Naive thymus-derived CD4-positive, alpha-beta T cell (primary cell): ENCODE measurements around the gene DLGAP5. TPM values are rescaled to one million over a fixed set of nuclear protein-coding genes. Genes with fewer than 3 reads are reported as not detected.

ENCODE experiments used
- ATAC-seq: fragments of 150-1000 bp; cut with Tn5 transposase; 2 replicates; pipeline ENCODE4 v1.10.0; 2021; ENCODE audit warnings: mild to moderate bottlenecking, moderate library complexity
- CTCF ChIA-PET: fragments of 350-600 bp; sonication (Branson Sonifier 250); formaldehyde crosslinking; loops from one replicate; lab custom pipeline; 2021; ENCODE audit warnings: antibody characterized with exemption; lab: Charles Lee
- POLR2A ChIA-PET: fragments of 350-600 bp; sonication (Branson Sonifier 250); formaldehyde crosslinking; loops from one replicate; lab custom pipeline; 2021; ENCODE audit warnings: antibody characterized with exemption, inconsistent platforms; lab: Charles Lee
- DNase-seq, 9 donors: peaks; one replicate each; pipeline versions ENCODE4 v3.0.0 to v3.0.0-alpha.2; 2020 to 2022; ENCODE audit warnings: mixed read lengths in 1 of 9
- H3K27ac ChIP-seq: one replicate; pipeline ENCODE4 v1.7.0; 2013; ENCODE audit warnings: mild to moderate bottlenecking, low read depth, low read length, moderate library complexity
- H3K27me3 ChIP-seq, 2 donors: one replicate each; pipeline ENCODE4 v1.7.0; 2013; ENCODE audit warnings: low read length in 2 of 2, mild to moderate bottlenecking in 2 of 2, moderate library complexity in 2 of 2; ENCODE audit not compliant: control insufficient read depth in 2 of 2, insufficient read depth in 2 of 2
- H3K36me3 ChIP-seq, 3 experiments: 1 replicate in 2 of 3; 2 replicates in 1 of 3; pipeline ENCODE4 v1.7.0; 2013; ENCODE audit warnings: low read length in 3 of 3, mild to moderate bottlenecking in 3 of 3, moderate library complexity in 1 of 3; ENCODE audit not compliant: insufficient read depth in 3 of 3, control insufficient read depth in 2 of 3
- H3K4me1 ChIP-seq, 2 donors: one replicate each; pipeline ENCODE4 v1.7.0; 2013; ENCODE audit warnings: low read length in 2 of 2, mild to moderate bottlenecking in 2 of 2, moderate library complexity in 1 of 2; ENCODE audit not compliant: control insufficient read depth in 2 of 2, insufficient read depth in 2 of 2
- H3K4me3 ChIP-seq: 2 replicates; pipeline ENCODE4 v1.7.0; 2013; ENCODE audit warnings: mild to moderate bottlenecking, low read length
- H3K9me3 ChIP-seq, 3 experiments: 1 replicate in 2 of 3; 2 replicates in 1 of 3; pipeline ENCODE4 v1.7.0; 2013; ENCODE audit warnings: low read length in 3 of 3; ENCODE audit not compliant: control insufficient read depth in 2 of 3
- H3K27ac Mint-ChIP-seq, 9 donors: one replicate each; pipeline ENCODE4 v1.8.0; 2020 to 2022; ENCODE audit warnings: mixed read lengths in 9 of 9, mild to moderate bottlenecking in 8 of 9, moderate library complexity in 5 of 9, inconsistent platforms in 2 of 9
- H3K27me3 Mint-ChIP-seq, 5 donors: one replicate each; pipeline ENCODE4 v1.8.0; 2021 to 2022; ENCODE audit warnings: mixed read lengths in 5 of 5, mild to moderate bottlenecking in 1 of 5
- H3K36me3 Mint-ChIP-seq, 5 donors: one replicate each; pipeline ENCODE4 v1.8.0; 2020 to 2022; ENCODE audit warnings: mixed read lengths in 5 of 5, mild to moderate bottlenecking in 3 of 5, inconsistent platforms in 1 of 5
- H3K4me1 Mint-ChIP-seq, 7 donors: one replicate each; pipeline ENCODE4 v1.8.0; 2020 to 2022; ENCODE audit warnings: mixed read lengths in 7 of 7, mild to moderate bottlenecking in 3 of 7, inconsistent platforms in 1 of 7
- H3K4me3 Mint-ChIP-seq, 10 donors: one replicate each; pipeline ENCODE4 v1.8.0; 2020 to 2022; ENCODE audit warnings: mild to moderate bottlenecking in 10 of 10, mixed read lengths in 10 of 10, moderate library complexity in 6 of 10, inconsistent platforms in 2 of 10
- H3K9me3 Mint-ChIP-seq, 11 donors: one replicate each; pipeline ENCODE4 v1.8.0; 2020 to 2022; ENCODE audit warnings: mixed read lengths in 11 of 11, mild to moderate bottlenecking in 4 of 11, inconsistent platforms in 1 of 11, moderate library complexity in 1 of 11
- intact Hi-C, 2 donors: fragments of 100-400 bp; cut with micrococcal nuclease; formaldehyde crosslinking; loops; one replicate each; pipeline ENCODE4 v1.15.1; 2023
- polyA plus RNA-seq, 2 donors: library from polyadenylated mRNA; unstranded; fragments of 300-500 nt; fragmentation: Illumina TruSeq; gene quantifications; one replicate each; pipeline ENCODE4 v1.2.3, GENCODE V29; 2021
- total RNA-seq, 6 experiments: library from RNA in 5 of 6; stranded (reverse) in 5 of 6; gene quantifications; 1 replicate in 5 of 6; 2 replicates in 1 of 6; pipeline ENCODE4 v1.2.3 and lab custom pipeline; 2021 to 2026

The DLGAP5 gene
- total and polyA plus RNA-seq, 7 experiments from 2014 or later, result 0.49 to 46.7 TPM; not detected in 5

- no peaks in the 10 kb centered on the region for H3K27me3 ChIP-seq
- H3K4me1 ChIP-seq, result no peaks in the 10 kb centered on the region
- H3K36me3 ChIP-seq, result no peaks in the 10 kb centered on the region
- Mint-ChIP-seq H3K9me3 (peaks cover 0 to 29% (median 18%) of the 10 kb centered on the region in 11 donors), H3K36me3 (peaks cover 0 to 8% (median 0%) of the 10 kb centered on the region in 5 donors), H3K4me1 (no peaks in the 10 kb centered on the region), H3K27ac (no peak overlapping the region), H3K27me3 (peaks cover 4 to 32% (median 14%) of the 10 kb centered on the region in 5 donors), H3K4me3 (no peak overlapping the region)
- no peak for DNase-seq
- H3K9me3 ChIP-seq, result peaks cover 0 to 12% (median 0%) of the 10 kb centered on the region in 3 experiments
- ChIA-PET POLR2A (no interaction called here), CTCF (no interaction called here)
- intact Hi-C loops, result no loop called here
- H3K27ac ChIP-seq, result no peak overlapping the region
- H3K4me3 ChIP-seq, result no peak overlapping the region
- ATAC-seq, result no peak
Observed at GRCh38 chr14:55228261-55228660, 36.9 kb upstream of the DLGAP5 start.

GRCh38 chr14:55223364-55223763 lies 32.0 kb upstream of the DLGAP5 start:
- CTCF ChIA-PET, result interaction anchor here (0.6 kb wide), 2 partner anchors 544 to 1339 kb away, joined by 3 read pairs; no protein-coding TSS in a partner anchor
- ATAC-seq (no peak), DNase-seq (no peak)
- Histone ChIP-seq H3K4me3 (no peak overlapping the region), H3K27ac (no peak overlapping the region), H3K9me3 (peaks cover 0 to 12% (median 0%) of the 10 kb centered on the region in 3 experiments), H3K4me1 (no peaks in the 10 kb centered on the region), H3K27me3 (no peaks in the 10 kb centered on the region), H3K36me3 (no peaks in the 10 kb centered on the region)
- Mint-ChIP-seq H3K4me1 (no peaks in the 10 kb centered on the region), H3K27ac (no peak overlapping the region), H3K4me3 (no peak overlapping the region), H3K9me3 (peaks cover 0 to 28% (median 18%) of the 10 kb centered on the region in 11 donors), H3K36me3 (peaks cover 0 to 8% (median 0%) of the 10 kb centered on the region in 5 donors), H3K27me3 (peaks cover 4 to 24% (median 8%) of the 10 kb centered on the region in 5 donors)
- POLR2A ChIA-PET, result no interaction called here
- intact Hi-C loops, result no loop called here

GRCh38 chr14:55221968-55222367 lies 30.6 kb upstream of the DLGAP5 start:
- Histone ChIP-seq H3K4me3 (no peak overlapping the region), H3K4me1 (no peaks in the 10 kb centered on the region), H3K27me3 (no peaks in the 10 kb centered on the region), H3K9me3 (peaks cover 0 to 8% (median 0%) of the 10 kb centered on the region in 3 experiments), H3K27ac (no peak overlapping the region), H3K36me3 (no peaks in the 10 kb centered on the region)
- intact Hi-C loops, result no loop called here
- ATAC-seq, result no peak
- POLR2A ChIA-PET, result no interaction called here
- Mint-ChIP-seq H3K27me3 (peaks cover 0 to 12% (median 6%) of the 10 kb centered on the region in 5 donors), H3K4me1 (no peaks in the 10 kb centered on the region), H3K36me3 (peaks cover 0 to 8% (median 0%) of the 10 kb centered on the region in 5 donors), H3K27ac (no peak overlapping the region), H3K9me3 (peaks cover 0 to 15% (median 9%) of the 10 kb centered on the region in 11 donors), H3K4me3 (no peak overlapping the region)
- DNase-seq, result no peak
- CTCF ChIA-PET, result no interaction called here

- ATAC-seq (no peak), DNase-seq (no peak)
- Histone ChIP-seq H3K27ac (no peak overlapping the region), H3K4me3 (no peak overlapping the region), H3K36me3 (no peaks in the 10 kb centered on the region), H3K27me3 (no peaks in the 10 kb centered on the region), H3K4me1 (no peaks in the 10 kb centered on the region), H3K9me3 (peaks cover 0 to 2% (median 0%) of the 10 kb centered on the region in 3 experiments)
- intact Hi-C loops, result no loop called here
- H3K27me3 Mint-ChIP-seq, result peaks cover 0 to 9% (median 5%) of the 10 kb centered on the region in 5 donors
- no peak overlapping the region for H3K27ac Mint-ChIP-seq
- H3K4me3 Mint-ChIP-seq, result no peak overlapping the region
- no peaks in the 10 kb centered on the region for H3K4me1 Mint-ChIP-seq
- peaks cover 0 to 6% (median 0%) of the 10 kb centered on the region in 5 donors for H3K36me3 Mint-ChIP-seq
- ChIA-PET CTCF (no interaction called here), POLR2A (no interaction called here)
- peaks cover 0 to 7% (median 3%) of the 10 kb centered on the region in 11 donors for H3K9me3 Mint-ChIP-seq
Observed at GRCh38 chr14:55221186-55221585, 29.8 kb upstream of the DLGAP5 start.

- Histone ChIP-seq H3K27me3 (no peaks in the 10 kb centered on the region), H3K4me3 (no peak overlapping the region), H3K4me1 (no peaks in the 10 kb centered on the region), H3K27ac (no peak overlapping the region), H3K36me3 (no peaks in the 10 kb centered on the region), H3K9me3 (no peaks in the 10 kb centered on the region)
- Mint-ChIP-seq H3K27ac (no peak overlapping the region), H3K27me3 (peaks cover 0 to 9% (median 3%) of the 10 kb centered on the region in 5 donors), H3K4me3 (no peak overlapping the region), H3K36me3 (no peaks in the 10 kb centered on the region), H3K9me3 (no peaks in the 10 kb centered on the region), H3K4me1 (no peaks in the 10 kb centered on the region)
- CTCF ChIA-PET, result no interaction called here
- ATAC-seq (no peak), DNase-seq (no peak)
- POLR2A ChIA-PET, result interaction anchor here (0.7 kb wide), 1 partner anchor 707 kb away, joined by 3 read pairs; no protein-coding TSS in a partner anchor
- intact Hi-C loops, result no loop called here
Observed at GRCh38 chr14:55220230-55220629, 28.8 kb upstream of the DLGAP5 start.

- Histone ChIP-seq H3K36me3 (no peaks in the 10 kb centered on the region), H3K4me3 (no peak overlapping the region), H3K4me1 (no peaks in the 10 kb centered on the region), H3K9me3 (no peaks in the 10 kb centered on the region), H3K27ac (no peak overlapping the region), H3K27me3 (no peaks in the 10 kb centered on the region)
- intact Hi-C loops, result loop anchor here (1.0 kb wide), 8 partner anchors 21 to 1262 kb away; partner anchors contain the start of genes FBXO34 (in 2 of the 2), DLGAP5 (in 1 of the 2) and MAPK1IP1L (in 1 of the 2)
- Mint-ChIP-seq H3K4me3 (no peak overlapping the region), H3K9me3 (no peaks in the 10 kb centered on the region), H3K27ac (no peak overlapping the region), H3K4me1 (peaks cover 0 to 5% (median 5%) of the 10 kb centered on the region in 7 donors), H3K36me3 (no peaks in the 10 kb centered on the region), H3K27me3 (peaks cover 0 to 11% (median 0%) of the 10 kb centered on the region in 5 donors)
- ChIA-PET POLR2A (interaction anchor here (0.7 to 1.4 kb wide), 2 partner anchors 142 to 216 kb away, joined by 4 read pairs; no protein-coding TSS in a partner anchor), CTCF (interaction anchor here (0.6 to 3.1 kb wide), 4 partner anchors 58 to 223 kb away, joined by 3 to 19 read pairs (median 5); no protein-coding TSS in a partner anchor)
- DNase-seq (no peak), ATAC-seq (no peak)
Observed at GRCh38 chr14:55212634-55213033, 21.2 kb upstream of the DLGAP5 start.

DNA sequence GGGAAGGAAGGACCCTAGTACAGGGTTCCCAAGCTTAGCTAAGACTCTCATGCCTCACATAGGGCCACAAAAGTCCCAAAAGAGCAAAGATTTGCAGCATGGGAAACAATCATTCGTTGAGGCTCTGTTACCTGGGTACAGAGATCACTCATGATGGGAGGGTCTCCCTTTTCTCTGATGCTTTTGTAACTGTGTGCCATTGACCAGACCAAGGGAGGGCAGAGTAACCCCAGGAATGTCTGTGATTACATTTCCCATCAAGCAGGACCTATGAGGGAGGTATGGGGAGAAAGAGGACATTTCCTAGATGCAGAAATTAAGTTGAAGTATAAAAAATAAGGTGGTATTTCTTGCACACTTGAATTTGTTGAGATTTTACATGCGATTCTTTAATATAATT lies 16.4 kb upstream of the DLGAP5 start:
- intact Hi-C loops, result no loop called here
- Histone ChIP-seq H3K36me3 (no peaks in the 10 kb centered on the region), H3K27ac (no peak overlapping the region), H3K27me3 (no peaks in the 10 kb centered on the region), H3K4me3 (no peak overlapping the region), H3K4me1 (no peaks in the 10 kb centered on the region), H3K9me3 (no peaks in the 10 kb centered on the region)
- no peaks in the 10 kb centered on the region for H3K9me3 Mint-ChIP-seq
- H3K27me3 Mint-ChIP-seq, result peaks cover 0 to 31% (median 0%) of the 10 kb centered on the region in 5 donors
- H3K4me3 Mint-ChIP-seq, result no peak overlapping the region
- POLR2A ChIA-PET, result no interaction called here
- ATAC-seq (no peak), DNase-seq (no peak)
- no peaks in the 10 kb centered on the region for H3K36me3 Mint-ChIP-seq
- CTCF ChIA-PET, result interaction anchor here (0.6 to 0.9 kb wide), 2 partner anchors 63 to 253 kb away, joined by 3 read pairs; no protein-coding TSS in a partner anchor
- H3K4me1 Mint-ChIP-seq, result no peaks in the 10 kb centered on the region
- no peak overlapping the region for H3K27ac Mint-ChIP-seq
